Liver (tissue), 9 donors: Measurements from ENCODE around the gene MAP3K19. TPM values are rescaled to one million over a fixed set of nuclear protein-coding genes. Genes with fewer than 3 reads are reported as not detected.

ENCODE experiments used
- DNase-seq: peaks from one replicate; pipeline ENCODE4 v3.0.0-alpha.2; 2017; ENCODE audit warnings: low spot score
- H3K27ac ChIP-seq, 2 donors: one replicate each; pipeline ENCODE4 v1.7.0; 2013; ENCODE audit warnings: inconsistent platforms in 2 of 2, low read length in 2 of 2, control low read depth in 1 of 2, low read depth in 1 of 2, mild to moderate bottlenecking in 1 of 2
- H3K27me3 ChIP-seq, 4 donors: one replicate each; pipeline versions ENCODE4 v1.6.1 to v1.7.0; 2013; ENCODE audit warnings: low read length in 3 of 4, inconsistent platforms in 1 of 4, mild to moderate bottlenecking in 1 of 4, moderate library complexity in 1 of 4; ENCODE audit not compliant: control insufficient read depth in 4 of 4, insufficient read depth in 4 of 4
- H3K36me3 ChIP-seq, 4 donors: one replicate each; pipeline versions ENCODE4 v1.6.1 to v1.7.0; 2013; ENCODE audit warnings: low read length in 3 of 4, mild to moderate bottlenecking in 3 of 4, low read depth in 1 of 4, moderate library complexity in 1 of 4; ENCODE audit not compliant: control insufficient read depth in 4 of 4, insufficient read depth in 3 of 4
- H3K4me1 ChIP-seq, 4 donors: one replicate each; pipeline versions ENCODE4 v1.6.1 to v1.7.0; 2013; ENCODE audit warnings: low read length in 3 of 4, mild to moderate bottlenecking in 3 of 4, moderate library complexity in 1 of 4; ENCODE audit not compliant: control insufficient read depth in 4 of 4, insufficient read depth in 4 of 4
- H3K4me3 ChIP-seq, 3 donors: one replicate each; pipeline versions ENCODE4 v1.6.1 to v1.7.0; 2013; ENCODE audit warnings: low read length in 3 of 3, control low read depth in 1 of 3, low read depth in 1 of 3, mild to moderate bottlenecking in 1 of 3
- H3K9ac ChIP-seq, 2 donors: one replicate each; pipeline ENCODE4 v1.7.0; 2013; ENCODE audit warnings: low read length in 2 of 2, mild to moderate bottlenecking in 2 of 2, moderate library complexity in 2 of 2, control low read depth in 1 of 2, low read depth in 1 of 2
- H3K9me3 ChIP-seq, 4 donors: one replicate each; pipeline versions ENCODE4 v1.6.1 to v1.7.0; 2013; ENCODE audit warnings: low read length in 3 of 4; ENCODE audit not compliant: control insufficient read depth in 4 of 4
- ATF3 ChIP-seq: IDR thresholded peaks from 2 replicates; pipeline ENCODE4 v1.6.1; 2016; ENCODE audit warnings: antibody characterized with exemption
- EGR1 ChIP-seq, 2 donors: IDR thresholded peaks; 2 replicates each; pipeline ENCODE4 v1.6.1; 2016 to 2018; ENCODE audit warnings: antibody characterized with exemption in 2 of 2, low read depth in 2 of 2
- FOXA1 ChIP-seq: IDR thresholded peaks from 2 replicates; pipeline ENCODE4 v1.6.1; 2016; ENCODE audit warnings: antibody characterized with exemption
- FOXA2 ChIP-seq: IDR thresholded peaks from 2 replicates; pipeline ENCODE4 v1.6.1; 2016; ENCODE audit warnings: antibody characterized with exemption
- GABPA ChIP-seq, 2 donors: IDR thresholded peaks in 1 of 2; conservative IDR thresholded peaks in 1 of 2; 2 replicates each; pipeline ENCODE4 v1.6.1; 2016; ENCODE audit warnings: antibody characterized with exemption in 2 of 2, mild to moderate bottlenecking in 1 of 2, moderate library complexity in 1 of 2
- HNF4A ChIP-seq, 2 donors: conservative IDR thresholded peaks; 2 replicates each; pipeline ENCODE4 v1.6.1; 2016; ENCODE audit warnings: antibody characterized with exemption in 2 of 2, mild to moderate bottlenecking in 2 of 2
- HNF4G ChIP-seq: IDR thresholded peaks from 2 replicates; pipeline ENCODE4 v1.6.1; 2016; ENCODE audit warnings: antibody characterized with exemption
- JUND ChIP-seq, 2 donors: IDR thresholded peaks; 2 replicates each; pipeline ENCODE4 v1.6.1; 2016; ENCODE audit warnings: antibody characterized with exemption in 2 of 2
- MAX ChIP-seq: IDR thresholded peaks from 2 replicates; pipeline ENCODE4 v1.6.1; 2016; ENCODE audit warnings: antibody characterized with exemption
- NR2F2 ChIP-seq: IDR thresholded peaks from 2 replicates; pipeline ENCODE4 v1.6.1; 2016; ENCODE audit warnings: antibody characterized with exemption
- RAD21 ChIP-seq, 2 donors: IDR thresholded peaks; 2 replicates each; pipeline ENCODE4 v1.6.1; 2016; ENCODE audit warnings: antibody characterized with exemption in 2 of 2, mild to moderate bottlenecking in 2 of 2
- REST ChIP-seq: IDR thresholded peaks from 2 replicates; pipeline ENCODE4 v1.6.1; 2016; ENCODE audit warnings: antibody characterized with exemption, mild to moderate bottlenecking
- RXRA ChIP-seq, 2 donors: IDR thresholded peaks; 2 replicates each; pipeline ENCODE4 v1.6.1; 2017 to 2018; ENCODE audit warnings: antibody characterized with exemption in 2 of 2, mild to moderate bottlenecking in 1 of 2
- SP1 ChIP-seq: IDR thresholded peaks from 2 replicates; pipeline ENCODE4 v1.6.1; 2018; ENCODE audit warnings: antibody characterized with exemption, mild to moderate bottlenecking
- TAF1 ChIP-seq: conservative IDR thresholded peaks from 2 replicates; pipeline ENCODE4 v1.6.1; 2016; ENCODE audit warnings: antibody characterized with exemption, mild to moderate bottlenecking
- YY1 ChIP-seq: IDR thresholded peaks from 2 replicates; pipeline ENCODE4 v1.6.1; 2016; ENCODE audit warnings: antibody characterized with exemption, mild to moderate bottlenecking
- WGBS: extraction: QIAGEN DNeasy Blood & Tissue Kit; methylation state at CpG from one replicate; pipeline ENCODE4 v1.1.7; 2013; 5-methylcytosine and 5-hydroxymethylcytosine counted together
- polyA plus RNA-seq, 2 donors: library from polyadenylated mRNA; stranded (reverse) in 1 of 2; unstranded in 1 of 2; fragments of 200-250 nt in 1 of 2; fragments of >200 nt in 1 of 2; fragmentation: Nextera tagmentation in 1 of 2; extraction: Ambion mirVana in 1 of 2; gene quantifications; one replicate each; pipeline versions ENCODE4 v1.2.1 to v1.2.3, GENCODE V29; 2013 to 2015
- total RNA-seq, 2 donors: library from RNA; depleted of rRNA; stranded (reverse); fragments of >200 nt; gene quantifications; one replicate each; pipeline ENCODE4 v1.2.3, GENCODE V29; 2014
- TF ChIP-seq, protein P1 (sequence below): fragments of 150-350 bp; IDR thresholded peaks from 2 replicates; pipeline ENCODE4 v1.5.1; 2017; ENCODE audit warnings: improper control_type of control experiment, low read depth, low read length; ENCODE audit not compliant: missing input control
- TF ChIP-seq, protein P2 (sequence below): IDR thresholded peaks from 2 replicates; pipeline ENCODE4 v1.6.1; 2016; ENCODE audit warnings: antibody characterized with exemption
- donor health status: healthy.
- donor health status: healthy.
- donor health status: healthy.
- donor health status: healthy.
- donor health status: healthy.

The MAP3K19 gene
- total and polyA plus RNA-seq, 4 donors, result not detected

DNA sequence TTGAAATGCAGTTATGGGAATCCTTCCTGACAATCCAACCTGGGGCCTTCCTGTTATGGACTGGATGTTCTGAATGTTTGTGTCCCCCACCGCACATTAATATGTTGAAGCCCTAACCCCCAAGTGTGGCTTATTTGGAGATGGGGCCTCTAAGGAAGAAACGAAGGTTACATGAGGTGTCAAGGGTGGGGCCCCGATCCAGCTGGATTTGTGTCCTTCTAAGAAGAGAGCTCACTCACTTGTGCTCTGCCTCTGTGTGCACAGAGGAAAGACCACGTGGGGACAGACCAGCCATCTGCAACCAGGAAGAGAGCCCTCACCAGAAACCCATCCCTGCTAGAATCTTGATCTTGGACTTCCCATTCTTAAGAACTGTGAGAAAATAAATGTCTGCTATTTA is 44.4 kb downstream of the MAP3K19 start:
- H3K27me3 ChIP-seq, result peaks cover 0 to 3% (median 0%) of the 10 kb centered on the region in 4 donors
- no peak overlapping the region for H3K4me3 ChIP-seq
- H3K36me3 ChIP-seq, result no peaks in the 10 kb centered on the region
- no peaks in the 10 kb centered on the region for H3K9me3 ChIP-seq
- TF ChIP-seq ATF3 (no peak), MAX (no peak), RXRA (IDR thresholded peaks at IDR 0.05) (no peak), YY1 (no peak), REST (no peak), HNF4G (no peak), HNF4A (conservative IDR thresholded peaks at IDR 0.05) (no peak), SP1 (no peak), RAD21 (IDR thresholded peaks at IDR 0.05) (no peak), FOXA1 (no peak), TAF1 (no peak), NR2F2 (no peak), EGR1 (IDR thresholded peaks at IDR 0.05; ENCODE audit: low read depth in 2 of 2) (no peak), JUND (IDR thresholded peaks at IDR 0.05) (no peak), GABPA (IDR thresholded peaks at IDR 0.05 in 1 of 2, conservative IDR thresholded peaks at IDR 0.05 in 1 of 2) (no peak), FOXA2 (no peak)
- TF ChIP-seq, protein P1, sequence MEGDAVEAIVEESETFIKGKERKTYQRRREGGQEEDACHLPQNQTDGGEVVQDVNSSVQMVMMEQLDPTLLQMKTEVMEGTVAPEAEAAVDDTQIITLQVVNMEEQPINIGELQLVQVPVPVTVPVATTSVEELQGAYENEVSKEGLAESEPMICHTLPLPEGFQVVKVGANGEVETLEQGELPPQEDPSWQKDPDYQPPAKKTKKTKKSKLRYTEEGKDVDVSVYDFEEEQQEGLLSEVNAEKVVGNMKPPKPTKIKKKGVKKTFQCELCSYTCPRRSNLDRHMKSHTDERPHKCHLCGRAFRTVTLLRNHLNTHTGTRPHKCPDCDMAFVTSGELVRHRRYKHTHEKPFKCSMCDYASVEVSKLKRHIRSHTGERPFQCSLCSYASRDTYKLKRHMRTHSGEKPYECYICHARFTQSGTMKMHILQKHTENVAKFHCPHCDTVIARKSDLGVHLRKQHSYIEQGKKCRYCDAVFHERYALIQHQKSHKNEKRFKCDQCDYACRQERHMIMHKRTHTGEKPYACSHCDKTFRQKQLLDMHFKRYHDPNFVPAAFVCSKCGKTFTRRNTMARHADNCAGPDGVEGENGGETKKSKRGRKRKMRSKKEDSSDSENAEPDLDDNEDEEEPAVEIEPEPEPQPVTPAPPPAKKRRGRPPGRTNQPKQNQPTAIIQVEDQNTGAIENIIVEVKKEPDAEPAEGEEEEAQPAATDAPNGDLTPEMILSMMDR, result no peak
- TF ChIP-seq, protein P2, sequence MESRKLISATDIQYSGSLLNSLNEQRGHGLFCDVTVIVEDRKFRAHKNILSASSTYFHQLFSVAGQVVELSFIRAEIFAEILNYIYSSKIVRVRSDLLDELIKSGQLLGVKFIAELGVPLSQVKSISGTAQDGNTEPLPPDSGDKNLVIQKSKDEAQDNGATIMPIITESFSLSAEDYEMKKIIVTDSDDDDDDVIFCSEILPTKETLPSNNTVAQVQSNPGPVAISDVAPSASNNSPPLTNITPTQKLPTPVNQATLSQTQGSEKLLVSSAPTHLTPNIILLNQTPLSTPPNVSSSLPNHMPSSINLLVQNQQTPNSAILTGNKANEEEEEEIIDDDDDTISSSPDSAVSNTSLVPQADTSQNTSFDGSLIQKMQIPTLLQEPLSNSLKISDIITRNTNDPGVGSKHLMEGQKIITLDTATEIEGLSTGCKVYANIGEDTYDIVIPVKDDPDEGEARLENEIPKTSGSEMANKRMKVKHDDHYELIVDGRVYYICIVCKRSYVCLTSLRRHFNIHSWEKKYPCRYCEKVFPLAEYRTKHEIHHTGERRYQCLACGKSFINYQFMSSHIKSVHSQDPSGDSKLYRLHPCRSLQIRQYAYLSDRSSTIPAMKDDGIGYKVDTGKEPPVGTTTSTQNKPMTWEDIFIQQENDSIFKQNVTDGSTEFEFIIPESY, result no peak
- DNase-seq, result no peak
- 83% methylated on average over 4 of the region's 4 CpGs for WGBS
- peaks cover 0 to 6% (median 0%) of the 10 kb centered on the region in 4 donors for H3K4me1 ChIP-seq
- no peak overlapping the region for H3K9ac ChIP-seq
- no peak overlapping the region for H3K27ac ChIP-seq
